ENCODE measurements around the gene PRXL2B. TPM values are rescaled to one million over a fixed set of nuclear protein-coding genes. Genes with fewer than 3 reads are reported as not detected.

PRXL2B gene
- total RNA-seq, 2 experiments from 2014 or later: 23.7 to 36.8 TPM

DNA sequence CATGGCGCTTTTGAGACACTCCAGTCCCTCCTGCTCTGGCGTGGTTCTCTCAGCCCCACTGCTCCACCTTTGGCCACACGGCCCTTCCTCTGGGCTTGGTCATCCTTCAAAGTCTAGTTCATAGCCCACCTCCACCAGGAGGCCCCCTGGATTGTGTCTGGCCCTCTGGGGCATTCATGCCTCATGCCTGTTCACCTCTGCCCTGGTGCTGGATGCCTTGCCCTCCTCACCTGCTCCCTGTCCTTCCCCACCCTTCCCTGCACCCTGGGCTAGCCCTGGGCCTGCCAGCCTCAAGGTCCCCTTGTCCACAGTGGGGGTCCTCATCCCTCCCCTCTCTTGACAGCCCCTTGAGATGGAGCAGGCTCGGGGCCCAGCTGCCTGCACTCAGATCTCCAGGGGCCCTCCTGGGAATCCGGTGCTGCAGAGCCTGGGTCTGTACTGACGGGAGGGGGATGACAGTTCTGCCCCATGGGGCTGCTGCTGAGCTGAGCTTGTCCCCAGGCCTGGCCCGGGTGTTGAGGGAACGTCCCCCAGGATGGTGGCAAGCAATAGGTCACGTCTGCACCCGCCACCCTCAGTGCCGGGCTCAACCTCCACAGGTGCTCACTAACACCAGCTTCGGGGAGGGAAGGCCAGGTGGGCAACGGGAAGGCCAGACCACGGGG, 18.4 kb downstream of the PRXL2B start:
- Mint-ChIP-seq H3K9me3 (ENCODE audit: low read depth) (no peaks in the 10 kb centered on the region), H3K36me3 (ENCODE audit: low read depth) (no peaks in the 10 kb centered on the region), H3K4me3 (no peak overlapping the region), H3K4me1 (no peaks in the 10 kb centered on the region), H3K27ac (no peak overlapping the region), H3K27me3 (no peaks in the 10 kb centered on the region)
- ATAC-seq (no peak), DNase-seq (no peak)
- CTCF ChIA-PET: interaction anchor here (0.6 kb wide), 1 partner anchor 496 kb away, joined by 3 read pairs; no protein-coding TSS in a partner anchor
- intact Hi-C loops (cut with DNase I, micrococcal nuclease): no loop called here
- POLR2A ChIA-PET: no interaction called here

DNA sequence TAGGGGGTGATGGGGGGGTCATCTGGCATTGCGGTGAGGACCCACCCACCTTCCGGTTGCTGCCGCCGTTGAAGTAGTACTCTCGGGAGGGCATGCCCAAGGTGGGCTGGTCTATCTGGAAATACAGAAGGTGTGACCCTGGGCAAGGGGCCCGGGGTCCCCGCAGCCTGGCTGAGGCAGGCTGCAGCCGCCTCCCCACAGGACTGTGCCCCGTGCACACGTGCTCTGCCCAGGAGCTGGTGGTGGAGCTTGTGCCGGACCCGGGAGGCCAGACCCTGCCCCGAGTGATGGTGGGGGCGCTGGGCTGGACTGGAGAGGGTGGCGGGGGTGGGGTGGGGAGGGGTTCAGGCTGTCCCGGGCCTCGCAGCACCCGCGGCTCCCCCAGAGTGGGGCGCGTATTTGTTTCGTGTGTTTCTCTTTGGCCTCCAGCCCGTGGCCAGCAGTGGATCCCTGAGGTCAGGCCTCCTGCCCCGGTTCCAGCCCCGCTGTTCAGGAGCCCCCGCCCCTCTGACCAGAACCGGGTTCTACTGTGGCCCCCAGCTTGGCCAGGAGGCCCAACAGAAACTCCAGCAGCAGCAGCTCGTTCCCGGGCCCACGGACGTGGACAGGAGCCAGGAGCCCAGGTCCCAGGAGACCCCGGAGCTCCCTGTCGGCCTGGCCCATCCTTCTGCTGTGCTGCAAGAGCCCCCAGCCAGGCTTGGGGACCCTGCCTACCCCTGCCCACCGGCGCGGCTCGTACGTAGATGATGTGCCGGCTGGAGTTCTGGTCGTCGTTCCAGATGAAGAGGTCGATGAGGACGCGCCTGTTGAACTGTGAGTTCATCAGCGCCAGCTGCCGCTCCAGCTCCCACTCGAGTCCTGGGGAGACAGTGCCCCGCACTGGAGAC, 19.2 kb downstream of the PRXL2B start:
- ChIA-PET CTCF (no interaction called here), POLR2A (no interaction called here)
- Mint-ChIP-seq H3K36me3 (ENCODE audit: low read depth) (no peaks in the 10 kb centered on the region), H3K4me1 (no peaks in the 10 kb centered on the region), H3K4me3 (no peak overlapping the region), H3K27me3 (no peaks in the 10 kb centered on the region), H3K9me3 (ENCODE audit: low read depth) (no peaks in the 10 kb centered on the region), H3K27ac (no peak overlapping the region)
- intact Hi-C loops (cut with DNase I, micrococcal nuclease): no loop called here
- ATAC-seq (no peak), DNase-seq (no peak)

DNA sequence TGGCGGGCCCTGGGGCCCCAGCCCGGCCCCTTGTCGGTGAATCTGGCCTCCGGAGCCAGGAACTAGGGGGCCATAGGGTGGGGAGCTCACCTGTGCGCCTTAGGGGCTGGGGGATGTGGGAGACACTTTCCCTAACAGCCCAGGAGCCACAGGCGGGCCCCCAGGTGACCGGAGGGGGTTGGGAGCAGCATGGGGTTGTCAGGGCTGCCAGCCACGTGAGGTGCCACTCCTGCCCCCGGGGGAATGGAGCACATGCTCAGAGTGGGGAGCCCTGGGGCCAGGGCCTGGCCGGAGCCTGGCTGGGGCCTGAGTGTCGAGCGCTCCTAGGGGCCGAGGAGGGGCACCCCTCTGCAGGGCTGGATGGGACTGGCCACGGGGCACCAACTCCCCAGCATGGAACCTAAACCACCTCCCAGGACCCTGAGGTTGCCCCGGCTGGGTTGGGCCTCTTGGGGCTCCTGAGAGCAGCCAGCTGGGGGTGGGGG, 19.9 kb downstream of the PRXL2B start:
- DNase-seq (no peak), ATAC-seq (no peak)
- no peaks in the 10 kb centered on the region for H3K27me3 Mint-ChIP-seq
- intact Hi-C loops (cut with DNase I, micrococcal nuclease): no loop called here
- no peaks in the 10 kb centered on the region for H3K4me1 Mint-ChIP-seq
- H3K36me3 Mint-ChIP-seq (ENCODE audit: low read depth): no peaks in the 10 kb centered on the region
- H3K4me3 Mint-ChIP-seq: no peak overlapping the region
- CTCF ChIA-PET: no interaction called here
- H3K9me3 Mint-ChIP-seq (ENCODE audit: low read depth): no peaks in the 10 kb centered on the region
- POLR2A ChIA-PET: no interaction called here
- H3K27ac Mint-ChIP-seq: no peak overlapping the region

DNA sequence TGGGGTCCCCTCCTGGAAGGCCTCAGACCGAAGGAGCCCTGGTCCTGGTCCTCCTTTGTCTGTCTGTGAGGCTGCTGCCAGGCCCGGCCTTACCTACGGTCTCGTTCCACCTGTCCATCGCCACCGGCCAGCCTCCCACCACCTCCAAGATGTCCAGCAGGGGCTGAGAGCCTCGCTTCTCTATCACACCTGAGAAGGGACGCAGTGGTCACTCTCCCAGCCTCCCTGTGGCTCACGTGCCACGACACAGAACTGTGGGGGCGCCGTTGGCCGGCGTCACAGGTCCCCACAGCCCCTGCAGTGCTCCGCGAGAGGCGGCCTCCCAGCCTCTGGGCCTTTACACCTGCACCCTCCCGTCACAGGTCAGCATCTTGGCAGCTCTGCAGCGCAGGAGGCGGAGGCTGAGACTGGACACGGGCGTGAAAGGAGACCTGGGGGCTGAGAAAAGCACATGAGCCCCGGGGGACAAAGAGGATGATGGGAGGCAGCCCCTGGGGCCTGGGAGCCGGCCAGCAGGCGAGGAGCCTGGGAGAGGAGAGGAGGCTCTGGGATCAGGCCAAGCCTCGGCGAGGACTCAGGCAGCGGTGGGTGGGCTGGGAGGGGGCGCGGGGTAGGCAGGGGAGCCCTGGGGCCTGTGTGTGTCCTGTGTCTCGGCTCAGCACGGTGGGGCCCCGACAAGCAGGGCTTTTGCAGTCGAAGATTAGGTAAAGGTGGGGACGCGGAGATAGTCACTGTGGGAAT, 20.5 kb downstream of the PRXL2B start:
- Mint-ChIP-seq H3K9me3 (ENCODE audit: low read depth) (no peaks in the 10 kb centered on the region), H3K27me3 (no peaks in the 10 kb centered on the region), H3K4me1 (no peaks in the 10 kb centered on the region), H3K4me3 (no peak overlapping the region), H3K36me3 (ENCODE audit: low read depth) (no peaks in the 10 kb centered on the region), H3K27ac (no peak overlapping the region)
- no peak for DNase-seq
- ChIA-PET CTCF (no interaction called here), POLR2A (no interaction called here)
- no peak for ATAC-seq
- intact Hi-C loops (cut with DNase I, micrococcal nuclease): no loop called here

DNA sequence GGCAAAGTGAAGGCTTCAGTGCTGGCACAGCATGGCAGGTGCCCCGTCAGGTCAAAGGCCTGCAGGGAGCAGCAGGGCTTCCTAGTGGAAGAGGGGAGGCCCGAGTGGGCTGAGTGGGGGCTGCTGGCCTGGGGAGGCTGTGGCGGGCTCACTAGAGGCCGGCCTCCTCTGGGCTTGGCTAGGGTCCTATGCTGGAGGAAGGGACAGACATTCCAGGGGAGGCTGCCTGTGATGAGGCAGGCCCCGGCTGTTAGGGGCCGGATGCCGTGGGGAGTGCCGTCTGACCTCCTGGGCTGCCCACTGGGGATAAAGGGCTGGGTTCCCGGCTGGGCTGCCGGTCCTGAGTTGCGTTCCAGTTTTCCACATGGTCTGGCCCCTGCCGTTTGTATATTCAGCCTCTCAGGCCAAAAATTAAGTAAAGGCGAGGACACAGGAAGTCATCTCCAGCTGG, 21.1 kb downstream of the PRXL2B start:
- no peak overlapping the region for H3K27ac Mint-ChIP-seq
- ChIA-PET POLR2A (no interaction called here), CTCF (no interaction called here)
- no peak for DNase-seq
- H3K4me3 Mint-ChIP-seq: no peak overlapping the region
- H3K9me3 Mint-ChIP-seq (ENCODE audit: low read depth): no peaks in the 10 kb centered on the region
- intact Hi-C loops (cut with DNase I, micrococcal nuclease): no loop called here
- ATAC-seq: no peak
- H3K27me3 Mint-ChIP-seq: no peaks in the 10 kb centered on the region
- H3K4me1 Mint-ChIP-seq: no peaks in the 10 kb centered on the region
- H3K36me3 Mint-ChIP-seq (ENCODE audit: low read depth): no peaks in the 10 kb centered on the region

DNA sequence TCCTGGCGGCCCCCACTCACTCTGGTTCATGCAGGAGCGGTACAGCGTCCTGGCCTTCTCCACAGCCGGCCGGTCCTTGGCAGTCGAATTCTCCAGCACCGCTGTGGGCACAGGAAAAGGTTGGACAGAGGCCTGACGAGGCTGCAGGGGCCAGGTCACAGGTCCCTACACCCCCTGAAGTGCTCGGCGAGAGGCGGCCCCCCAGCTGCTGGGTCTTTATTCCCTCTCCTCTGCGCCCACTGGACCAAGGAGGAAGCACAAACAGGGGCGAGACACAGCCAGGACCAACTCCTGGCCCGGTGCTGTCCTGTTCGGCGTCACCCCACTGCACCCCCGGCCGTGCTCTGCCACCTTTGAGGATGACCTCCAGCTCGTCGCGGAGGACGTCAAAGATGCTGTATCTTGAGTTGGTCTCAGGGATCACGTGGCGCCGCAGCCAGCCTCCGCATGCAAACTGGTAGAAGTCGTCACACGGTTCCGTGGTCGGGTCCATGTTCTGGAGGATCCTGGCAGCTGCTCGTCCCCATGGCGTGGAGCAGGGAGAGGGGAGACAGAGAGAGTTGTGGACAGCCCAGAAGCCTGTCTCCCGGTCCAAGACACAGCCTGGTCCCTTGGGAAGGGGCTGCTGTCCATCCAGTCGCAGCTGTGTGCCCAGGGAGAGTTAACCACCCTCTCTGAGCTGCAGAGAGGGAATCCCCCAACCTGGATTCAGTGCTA, 22.9 kb downstream of the PRXL2B start:
- DNase-seq: no peak
- no peaks in the 10 kb centered on the region for H3K27me3 Mint-ChIP-seq
- no peaks in the 10 kb centered on the region for H3K36me3 Mint-ChIP-seq (ENCODE audit: low read depth)
- ATAC-seq: no peak
- H3K9me3 Mint-ChIP-seq (ENCODE audit: low read depth): peaks cover 6% of the 10 kb centered on the region
- intact Hi-C loops (cut with DNase I, micrococcal nuclease): no loop called here
- no peak overlapping the region for H3K4me3 Mint-ChIP-seq
- no peaks in the 10 kb centered on the region for H3K4me1 Mint-ChIP-seq
- ChIA-PET POLR2A (no interaction called here), CTCF (no interaction called here)
- no peak overlapping the region for H3K27ac Mint-ChIP-seq

DNA sequence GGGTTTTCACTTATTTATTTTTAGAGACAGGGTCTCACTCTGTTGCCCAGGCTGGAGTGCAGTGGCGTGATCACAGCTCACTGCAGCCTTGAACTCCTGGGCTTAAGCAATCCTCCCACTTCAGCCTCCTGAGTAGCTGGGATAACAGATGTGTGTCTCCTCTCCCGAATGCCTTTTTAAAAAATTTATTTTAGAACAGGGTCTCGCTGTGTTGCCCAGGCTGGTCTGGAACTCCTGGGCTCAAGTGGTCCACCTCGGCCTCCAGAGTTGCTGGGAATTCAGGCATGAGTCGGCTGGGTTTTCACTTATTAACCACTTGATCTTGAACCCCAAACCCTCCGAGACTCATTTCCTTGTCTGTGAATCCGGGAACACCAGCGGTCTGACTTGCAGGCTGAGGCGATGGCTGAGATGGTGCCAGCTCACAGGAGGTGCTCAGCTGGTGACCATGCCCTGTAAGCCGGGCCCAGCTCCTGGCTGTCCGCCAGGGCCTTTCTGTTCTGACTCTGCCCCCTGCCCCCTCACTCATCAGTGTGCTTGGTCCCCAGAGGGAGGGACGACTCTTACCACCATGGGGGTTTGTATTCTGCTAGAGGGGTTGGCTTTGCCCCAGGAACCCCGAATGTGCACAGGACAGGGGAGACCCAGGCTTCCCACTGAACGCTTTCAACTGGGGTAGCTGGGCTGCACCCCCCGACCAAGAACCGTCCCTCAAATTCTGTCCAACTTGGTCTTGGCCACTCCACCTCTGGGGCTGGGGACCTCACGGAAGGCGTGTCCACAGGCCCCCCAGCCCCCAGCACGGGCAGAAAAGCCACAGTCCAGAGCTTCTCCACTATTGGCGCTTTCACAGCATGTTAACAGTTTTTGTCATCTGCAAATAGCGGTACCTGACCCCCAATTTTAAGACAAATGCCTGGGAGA, 23.7 kb downstream of the PRXL2B start:
- no peak overlapping the region for H3K27ac Mint-ChIP-seq
- H3K4me3 Mint-ChIP-seq: no peak overlapping the region
- DNase-seq: no peak
- no peaks in the 10 kb centered on the region for H3K36me3 Mint-ChIP-seq (ENCODE audit: low read depth)
- H3K4me1 Mint-ChIP-seq: no peaks in the 10 kb centered on the region
- intact Hi-C loops (cut with DNase I, micrococcal nuclease): no loop called here
- ChIA-PET POLR2A (no interaction called here), CTCF (no interaction called here)
- peaks cover 9% of the 10 kb centered on the region for H3K9me3 Mint-ChIP-seq (ENCODE audit: low read depth)
- ATAC-seq: no peak
- H3K27me3 Mint-ChIP-seq: no peaks in the 10 kb centered on the region

DNA sequence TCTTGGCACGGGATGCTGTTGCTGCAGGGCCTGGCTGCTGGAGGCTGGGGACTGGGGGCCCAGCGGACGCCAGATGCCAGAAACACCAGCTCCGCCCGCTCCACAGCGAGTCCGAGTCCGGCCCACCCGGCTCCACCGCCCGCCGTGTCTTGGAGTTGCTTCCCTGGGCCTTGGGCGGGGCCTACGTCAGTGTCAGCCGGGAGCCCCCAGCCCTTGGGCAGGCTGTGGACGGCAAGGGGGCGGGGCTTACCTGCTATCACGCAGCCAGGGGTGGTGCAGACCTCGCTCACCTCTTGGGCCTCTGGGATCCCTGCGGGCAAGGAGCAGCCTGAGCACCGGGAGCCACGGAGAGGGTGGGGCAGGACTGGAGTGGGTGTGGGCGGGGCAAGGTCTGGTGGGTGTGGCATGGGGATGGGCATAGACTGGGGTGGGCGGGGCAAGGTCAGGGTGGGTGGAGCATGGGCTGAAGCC, 24.5 kb downstream of the PRXL2B start:
- Mint-ChIP-seq H3K9me3 (ENCODE audit: low read depth) (peaks cover 15% of the 10 kb centered on the region), H3K27ac (no peak overlapping the region), H3K4me3 (no peak overlapping the region), H3K27me3 (no peaks in the 10 kb centered on the region), H3K36me3 (ENCODE audit: low read depth) (no peaks in the 10 kb centered on the region), H3K4me1 (no peaks in the 10 kb centered on the region)
- ChIA-PET POLR2A (no interaction called here), CTCF (no interaction called here)
- intact Hi-C loops (cut with DNase I, micrococcal nuclease): no loop called here
- ATAC-seq: peak; percentile 83
- DNase-seq: peak; percentile 70

DNA sequence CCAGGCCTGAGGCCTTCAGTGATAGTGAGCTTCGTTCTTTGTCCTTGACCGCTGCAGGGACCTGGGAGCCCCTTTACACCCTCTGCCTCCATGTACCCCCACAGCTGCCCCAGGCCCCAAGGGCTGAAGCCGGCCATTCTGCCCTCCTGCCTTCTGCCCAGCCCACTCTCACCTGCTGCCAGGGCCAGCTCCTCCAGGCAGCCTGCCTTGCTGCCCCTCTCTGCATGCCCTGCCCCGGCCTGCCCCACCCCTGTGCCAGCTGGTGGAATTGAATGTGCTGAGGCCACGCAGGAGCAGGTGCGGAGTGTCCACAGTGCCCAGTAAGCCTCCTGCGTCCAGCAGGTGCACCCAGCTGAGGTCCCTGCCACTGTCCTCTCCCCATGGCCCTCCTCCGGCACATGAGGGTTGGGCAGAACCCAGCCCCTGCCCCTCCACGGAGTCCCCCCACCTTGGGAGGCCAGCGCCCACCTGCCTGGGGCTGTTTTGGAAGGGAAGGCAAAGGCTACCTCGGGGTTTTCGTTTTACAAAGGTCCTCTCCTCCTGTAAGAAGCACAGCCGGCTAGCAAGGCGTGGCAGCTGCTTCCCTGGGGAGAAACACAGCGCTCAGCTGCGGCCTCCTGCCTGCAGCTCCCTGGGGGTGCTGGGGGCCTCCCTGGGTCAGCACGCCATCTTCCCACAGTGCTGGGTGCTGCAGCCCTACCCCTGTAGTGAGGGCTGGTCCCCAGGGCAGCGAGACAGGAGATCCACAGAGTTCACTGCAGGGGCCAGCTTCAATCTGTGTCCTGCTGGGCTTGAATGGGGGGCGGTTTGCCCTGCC, 25.3 kb downstream of the PRXL2B start:
- ChIA-PET CTCF (no interaction called here), POLR2A (no interaction called here)
- ATAC-seq: no peak
- no peaks in the 10 kb centered on the region for H3K27me3 Mint-ChIP-seq
- peaks cover 2% of the 10 kb centered on the region for H3K36me3 Mint-ChIP-seq (ENCODE audit: low read depth)
- no peak overlapping the region for H3K4me3 Mint-ChIP-seq
- peaks cover 21% of the 10 kb centered on the region for H3K9me3 Mint-ChIP-seq (ENCODE audit: low read depth)
- intact Hi-C loops (cut with DNase I, micrococcal nuclease): no loop called here
- H3K27ac Mint-ChIP-seq: no peak overlapping the region
- H3K4me1 Mint-ChIP-seq: no peaks in the 10 kb centered on the region
- DNase-seq: no peak
